ENCODE results near the gene CACNG1.

- TF ChIP-seq YY1 (IDR thresholded peaks at IDR 0.05; ENCODE audit: low read depth) (no peak), POLR2AphosphoS5 (IDR thresholded peaks at IDR 0.05; ENCODE audit: low read depth, low read length) (no peak), JUND (IDR thresholded peaks at IDR 0.05) (no peak), CTCF (IDR thresholded peaks at IDR 0.05) (no peak), EP300 (IDR thresholded peaks at IDR 0.05; ENCODE audit: borderline replicate concordance in 1 of 2, low read depth in 1 of 2, low read length in 1 of 2) (no peak), USF1 (IDR thresholded peaks at IDR 0.05; ENCODE audit: borderline replicate concordance, low read depth) (no peak), SMC3 (IDR thresholded peaks at IDR 0.05; ENCODE audit: low read depth, low read length) (no peak), REST (IDR thresholded peaks at IDR 0.05; ENCODE audit: low read depth, low read length) (no peak), MAX (IDR thresholded peaks at IDR 0.05; ENCODE audit: low read depth) (no peak), RCOR1 (IDR thresholded peaks at IDR 0.05; ENCODE audit: low read length) (no peak), CHD2 (IDR thresholded peaks at IDR 0.05; ENCODE audit: low read length, partially characterized antibody) (no peak), GATA2 (CRISPR knock-in tag; IDR thresholded peaks at IDR 0.05) (no peak), ZBTB33 (IDR thresholded peaks at IDR 0.05; ENCODE audit: borderline replicate concordance, low read depth) (no peak), NRF1 (IDR thresholded peaks at IDR 0.05; ENCODE audit: low read depth, low read length) (no peak)
Observed at GRCh38 chr17:67041531-67041930, 2.8 kb upstream of the CACNG1 start.
